K562 (cell line): ENCODE data around the gene PIK3R2. TPM values are rescaled to one million over a fixed set of nuclear protein-coding genes. Genes with fewer than 3 reads are reported as not detected.
A peak's percentile ranks its signal among the peaks of the same experiment; 100 is the strongest.

ENCODE experiments used
- ATAC-seq: fragments of 200-7000 bp; cut with Tn5 transposase; 3 replicates; pipeline ENCODE4 v1.9.1; 2020; ENCODE audit warnings: moderate library complexity
- BruUV-seq: library from RNA; stranded (reverse); fragments of 400-500 nt; replicated peaks from 2 replicates; lab custom pipeline; 2021; lab: Mats Ljungman, UMichigan
- CTCF ChIA-PET: fragments of 300-600 bp; formaldehyde crosslinking; extraction: SDS; loops from one replicate; lab custom pipeline; 2021; ENCODE audit warnings: low intra/inter-chr PET ratio; lab: Yijun Ruan, JAX
- POLR2A ChIA-PET: fragments of 300-600, 350-650 bp; sonication (Branson Sonifier 250); formaldehyde crosslinking; extraction: SDS; loops from one replicate; lab custom pipeline; 2021; ENCODE audit warnings: antibody characterized with exemption, inconsistent platforms; lab: Yijun Ruan, JAX
- DNase-seq, 4 experiments: peaks; one replicate each; pipeline versions ENCODE4 v3.0.0 to v3.0.0-alpha.2; 2011 to 2018; ENCODE audit warnings: low spot score in 3 of 4, mixed read lengths in 3 of 4; ENCODE audit errors: extremely low read depth in 1 of 4
- FAIRE-seq: peaks from 2 replicates; lab custom pipeline; 2011; peaks lifted over from hg19 to GRCh38; lab: Jason Lieb, UNC
- H2AFZ ChIP-seq: 2 replicates; pipeline ENCODE4 v1.6.0; 2011; ENCODE audit warnings: low read depth, low read length, control low read depth, inconsistent platforms
- H3K27ac ChIP-seq: fragments of 200-600 bp; 3 replicates; pipeline ENCODE4 v1.8.0; 2011; ENCODE audit warnings: low read depth, mild to moderate bottlenecking, control low read depth, inconsistent platforms, low read length, moderate library complexity, mixed read lengths; ENCODE audit errors: extremely low read depth
- H3K27me3 ChIP-seq, 2 experiments: fragments of 300-600 bp in 1 of 2; 2 replicates in 1 of 2; 3 replicates in 1 of 2; pipeline versions ENCODE4 v1.6.0 to v1.8.0; 2011; ENCODE audit warnings: inconsistent platforms in 2 of 2, low read length in 2 of 2, mild to moderate bottlenecking in 1 of 2, mixed read lengths in 1 of 2, moderate library complexity in 1 of 2; ENCODE audit not compliant: control insufficient read depth in 2 of 2, insufficient read depth in 2 of 2
- H3K36me3 ChIP-seq: fragments of 300-600 bp; 3 replicates; pipeline ENCODE4 v1.8.0; 2011; ENCODE audit warnings: mild to moderate bottlenecking, low read length, inconsistent platforms; ENCODE audit not compliant: control insufficient read depth, insufficient read depth
- H3K4me1 ChIP-seq, 2 experiments: fragments of 200-600 bp in 1 of 2; replicated peaks in 1 of 2; 2 replicates in 1 of 2; 3 replicates in 1 of 2; pipeline versions ENCODE4 v1.5.1 to v1.8.0; 2011; ENCODE audit warnings: inconsistent platforms in 2 of 2, low read length in 2 of 2, mild to moderate bottlenecking in 1 of 2, mixed read lengths in 1 of 2, moderate library complexity in 1 of 2; ENCODE audit not compliant: control insufficient read depth in 2 of 2, insufficient read depth in 2 of 2
- H3K4me2 ChIP-seq: 2 replicates; pipeline ENCODE4 v1.6.1; 2011; ENCODE audit warnings: low read length, control low read depth, inconsistent platforms, mixed read lengths; ENCODE audit not compliant: insufficient read depth
- H3K4me3 ChIP-seq: fragments of 200-600 bp; sonication (generic), shearing (Covaris generic); 2 replicates; pipeline ENCODE4 v1.5.1; 2016; ENCODE audit warnings: control low read depth, inconsistent platforms
- H3K79me2 ChIP-seq: fragments of 200-600 bp; 3 replicates; pipeline ENCODE4 v1.8.0; 2011; ENCODE audit warnings: low read length, inconsistent platforms; ENCODE audit not compliant: control insufficient read depth, insufficient read depth
- H3K9ac ChIP-seq, 2 experiments: 2 replicates each; pipeline versions ENCODE4 v1.6.0 to v1.6.1; 2011; ENCODE audit warnings: low read depth in 2 of 2, low read length in 2 of 2, control low read depth in 1 of 2, inconsistent platforms in 1 of 2, mild to moderate bottlenecking in 1 of 2, mixed read lengths in 1 of 2; ENCODE audit not compliant: insufficient read depth in 1 of 2
- H3K9me1 ChIP-seq: one replicate; pipeline ENCODE4 v1.6.0; 2011; ENCODE audit warnings: inconsistent platforms, mild to moderate bottlenecking, low read length, moderate library complexity; ENCODE audit not compliant: control insufficient read depth, insufficient read depth
- H3K9me3 ChIP-seq: replicated peaks from 2 replicates; pipeline ENCODE4 v1.5.1; 2011; ENCODE audit warnings: low read depth, low read length, inconsistent platforms; ENCODE audit not compliant: control insufficient read depth, insufficient read depth
- H4K20me1 ChIP-seq: replicated peaks from 2 replicates; pipeline ENCODE4 v1.6.1; 2011; ENCODE audit warnings: low read length, inconsistent platforms, mixed read lengths; ENCODE audit not compliant: control insufficient read depth, insufficient read depth
- ELF2 ChIP-seq: fragments of 250-450 bp; sonication (Bioruptor Pico); IDR thresholded peaks from 2 replicates; pipeline ENCODE4 v1.5.0; 2021; ENCODE audit warnings: mild to moderate bottlenecking
- ETS1 ChIP-seq: conservative IDR thresholded peaks from 2 replicates; pipeline ENCODE4 v1.6.1; 2011; ENCODE audit warnings: low read depth, mild to moderate bottlenecking, low read length; ENCODE audit not compliant: control insufficient read depth
- HNRNPL ChIP-seq: fragments of 200-400 bp; formaldehyde crosslinking; IDR thresholded peaks from 2 replicates; pipeline ENCODE4 v1.6.1; 2017; ENCODE audit warnings: low read depth, mild to moderate bottlenecking, low read length
- RBBP5 ChIP-seq: fragments of 200-600 bp; sonication (generic); IDR thresholded peaks from 2 replicates; pipeline ENCODE4 v1.6.1; 2012; ENCODE audit warnings: borderline replicate concordance, mild to moderate bottlenecking, low read length, control low read depth, inconsistent platforms; ENCODE audit not compliant: insufficient read depth, poor library complexity, severe bottlenecking
- RBFOX2 ChIP-seq: fragments of 200-400 bp; formaldehyde crosslinking; IDR thresholded peaks from 2 replicates; pipeline ENCODE4 v1.6.1; 2017; ENCODE audit warnings: low read depth, mild to moderate bottlenecking, low read length, moderate library complexity
- RFX1 ChIP-seq: fragments of 450-650 bp; IDR thresholded peaks from 2 replicates; pipeline ENCODE4 v1.6.1; 2016; ENCODE audit warnings: mild to moderate bottlenecking, moderate library complexity
- SMARCC2 ChIP-seq: fragments of 450-650 bp; IDR thresholded peaks from 2 replicates; pipeline ENCODE4 v1.6.1; 2017; ENCODE audit warnings: antibody characterized with exemption, moderate library complexity, mild to moderate bottlenecking, low read depth
- STAT5A ChIP-seq: IDR thresholded peaks from 2 replicates; pipeline ENCODE4 v1.6.1; 2012; ENCODE audit warnings: low read length, inconsistent platforms, borderline replicate concordance
- SUPT5H ChIP-seq: fragments of 450-650 bp; IDR thresholded peaks from 2 replicates; pipeline ENCODE4 v1.6.1; 2016
- TAF1 ChIP-seq: IDR thresholded peaks from 2 replicates; pipeline ENCODE4 v1.6.1; 2011; ENCODE audit warnings: mild to moderate bottlenecking, low read length, moderate library complexity; ENCODE audit not compliant: insufficient read depth, control insufficient read depth, severe bottlenecking; ENCODE audit errors: extremely low read depth
- TAF9B ChIP-seq: fragments of 450-650 bp; IDR thresholded peaks from 2 replicates; pipeline ENCODE4 v1.6.1; 2018; ENCODE audit warnings: mild to moderate bottlenecking; ENCODE audit not compliant: partially characterized antibody
- TBP ChIP-seq: optimal IDR thresholded peaks from 2 replicates; pipeline ENCODE3; 2011; ENCODE audit warnings: low read depth, low read length, improper control_type of control experiment
- ZNF274 ChIP-seq: IDR thresholded peaks from 2 replicates; pipeline ENCODE4 v1.6.1; 2011; ENCODE audit warnings: low read depth, mild to moderate bottlenecking, low read length, moderate library complexity, borderline replicate concordance
- WGBS: fragments of 100-300 bp; shearing (Covaris generic); methylation state at CpG from one replicate; pipeline ENCODE4 v1.1.6; 2016; ENCODE audit warnings: low coverage, mixed read lengths; ENCODE audit not compliant: insufficient coverage; ENCODE audit errors: missing lambda C conversion rate; 5-methylcytosine and 5-hydroxymethylcytosine counted together
- in situ Hi-C: fragments of 300-500 bp; cut with MboI; formaldehyde crosslinking; loops from 4 replicates; pipeline ENCODE4 v1.15.0; 2018; ENCODE audit warnings: inconsistent platforms, mixed read lengths
- intact Hi-C: fragments of 100-400 bp; cut with micrococcal nuclease; formaldehyde crosslinking; loops from 2 replicates; pipeline ENCODE4 v1.14.2; 2022
- polyA plus RNA-seq, 8 experiments: library from polyadenylated mRNA; depleted of rRNA in 4 of 8; stranded (reverse) in 5 of 8; unstranded in 3 of 8; fragments of >200 nt; fragmentation: Nextera tagmentation in 2 of 8; fragmentation: Illumina TruSeq in 1 of 8; extraction: Ambion mirVana in 2 of 8; extraction: Trizol in 1 of 8; gene quantifications; 2 replicates each; pipeline versions ENCODE4 v1.2.1 to v1.2.3, GENCODE V29; 2011 to 2014; ENCODE audit warnings: inconsistent platforms in 1 of 8, missing spikeins in 1 of 8
- total RNA-seq, 7 experiments: library from RNA; depleted of rRNA in 6 of 7; stranded (reverse); fragments of >200 nt in 6 of 7; fragmentation: Illumina TruSeq in 2 of 7; extraction: Trizol in 2 of 7; gene quantifications; 2 replicates each; pipeline versions ENCODE4 v1.2.1 to v1.2.3, GENCODE V29; 2011 to 2021; ENCODE audit warnings: low replicate concordance in 1 of 7
- TF ChIP-seq, protein P1 (sequence below), 3 experiments: fragments of 200-800 bp in 1 of 3; sonication (Bioruptor generic) in 1 of 3; sonication (generic) in 1 of 3; formaldehyde crosslinking in 1 of 3; IDR thresholded peaks; 2 replicates each; pipeline versions ENCODE4 v1.6.1 to v1.8.0; 2016 to 2022; ENCODE audit warnings: mild to moderate bottlenecking in 2 of 3, missing compliant biosample characterization in 2 of 3, missing genetic modification characterization in 2 of 3, missing genetic modification reagents in 1 of 3
- TF ChIP-seq, protein P2 (sequence below), 2 experiments: IDR thresholded peaks; 2 replicates each; pipeline ENCODE4 v1.6.1; 2011; ENCODE audit warnings: borderline replicate concordance in 1 of 2, control low read depth in 1 of 2, low read depth in 1 of 2, low read length in 1 of 2, mild to moderate bottlenecking in 1 of 2, mixed read lengths in 1 of 2, moderate library complexity in 1 of 2; ENCODE audit not compliant: insufficient read depth in 1 of 2, insufficient read length in 1 of 2, poor library complexity in 1 of 2, severe bottlenecking in 1 of 2; ENCODE audit errors: extremely low read depth in 1 of 2

The PIK3R2 gene
- total and polyA plus RNA-seq, 9 of the 15 experiments (the other 6 are each of a cell fraction or from before 2014, with no cell fraction given): 0.39 to 37.9 (median 5.3) TPM

- peak; percentile 93 to 99 (median 98) for DNase-seq
- peak; percentile 85 for FAIRE-seq
- no peaks in the 10 kb centered on the region for H4K20me1 ChIP-seq
- in situ Hi-C loops (no loop called here), intact Hi-C loops (loop anchor here (10.0 kb wide), 1 partner anchor 207 kb away; the partner anchor contains the start of gene LSM4)
- peak overlapping the region; percentile 76 for H3K27ac ChIP-seq
- peak overlapping the region; percentile 80 to 91 for H3K9ac ChIP-seq
- peak overlapping the region; percentile 75 for H2AFZ ChIP-seq
- 2% methylated on average over 22 of the region's 86 CpGs for WGBS
- H3K9me1 ChIP-seq: no peaks in the 10 kb centered on the region
- no peaks in the 10 kb centered on the region for H3K9me3 ChIP-seq
- H3K4me2 ChIP-seq: peak overlapping the region; percentile 85
- peaks cover 13 to 25% of the 10 kb centered on the region in 2 experiments; a peak in 4 of 5 replicates for H3K4me1 ChIP-seq
- H3K79me2 ChIP-seq: peaks cover 14% of the 10 kb centered on the region; the same call in 2 of the 3 replicates
- no TSS peak for BruUV-seq
- POLR2A ChIA-PET: interaction anchor here (0.7 to 1.3 kb wide), 5 partner anchors 8 to 35 kb away, joined by 3 to 5 read pairs (median 4); partner anchors contain the start of gene PIK3R2
- H3K4me3 ChIP-seq: peak overlapping the region; percentile 82
- H3K36me3 ChIP-seq: peaks cover 17% of the 10 kb centered on the region; the same call in 1 of the 3 replicates
- ATAC-seq: peak; percentile 94
- CTCF ChIA-PET: interaction anchor here (0.6 kb wide), 1 partner anchor 131 kb away, joined by 3 read pairs; no protein-coding TSS in a partner anchor
- H3K27me3 ChIP-seq: no peaks in the 10 kb centered on the region
- TF ChIP-seq RBFOX2: peak; percentile 66
- TF ChIP-seq, protein P1, sequence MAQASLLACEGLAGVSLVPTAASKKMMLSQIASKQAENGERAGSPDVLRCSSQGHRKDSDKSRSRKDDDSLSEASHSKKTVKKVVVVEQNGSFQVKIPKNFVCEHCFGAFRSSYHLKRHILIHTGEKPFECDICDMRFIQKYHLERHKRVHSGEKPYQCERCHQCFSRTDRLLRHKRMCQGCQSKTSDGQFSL (CRISPR knock-in tag; IDR thresholded peaks at IDR 0.05): peak; percentile 88
- TF ChIP-seq, protein P1 (tag; IDR thresholded peaks at IDR 0.05): peak in 1 of 2 experiments; percentile 73; a peak in 1 of 4 replicates
- TF ChIP-seq RBBP5: peak; percentile 38
- TF ChIP-seq, protein P2, sequence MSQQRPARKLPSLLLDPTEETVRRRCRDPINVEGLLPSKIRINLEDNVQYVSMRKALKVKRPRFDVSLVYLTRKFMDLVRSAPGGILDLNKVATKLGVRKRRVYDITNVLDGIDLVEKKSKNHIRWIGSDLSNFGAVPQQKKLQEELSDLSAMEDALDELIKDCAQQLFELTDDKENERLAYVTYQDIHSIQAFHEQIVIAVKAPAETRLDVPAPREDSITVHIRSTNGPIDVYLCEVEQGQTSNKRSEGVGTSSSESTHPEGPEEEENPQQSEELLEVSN (IDR thresholded peaks at IDR 0.05; ENCODE audit: borderline replicate concordance in 1 of 2, extremely low read depth in 1 of 2, insufficient read depth in 1 of 2, insufficient read length in 1 of 2, low read depth in 1 of 2, low read length in 1 of 2, poor library complexity in 1 of 2, severe bottlenecking in 1 of 2): peak; percentile 63 to 88
- no peak for TF ChIP-seq ELF2 (CRISPR knock-in tag)
- peak; percentile 31 for TF ChIP-seq TAF1
- peak; percentile 18 for TF ChIP-seq TBP
- peak; percentile 57; the same call in 1 of the 2 replicates for TF ChIP-seq HNRNPL
- peak; percentile 87 for TF ChIP-seq RFX1
- TF ChIP-seq SMARCC2: no peak
- no peak for TF ChIP-seq STAT5A
- TF ChIP-seq ZNF274: no peak
- 0 out of 2 replicates have a peak, but pooled peaks have one; percentile 24 for TF ChIP-seq SUPT5H
- peak; percentile 69 for TF ChIP-seq ETS1
- TF ChIP-seq TAF9B: no peak
Measured at GRCh38 chr19:18117692-18118378, 35.1 kb upstream of the PIK3R2 start.
